Dermis microvascular lymphatic vessel endothelial cell (primary cell): ENCODE measurements around the gene ATP6V0B. TPM values are rescaled to one million over a fixed set of nuclear protein-coding genes. Genes with fewer than 3 reads are reported as not detected.

Experiments
- total RNA-seq: library from RNA; depleted of rRNA; stranded (reverse); fragments of >200 nt; gene quantifications from 2 replicates; pipeline ENCODE4 v1.2.1, GENCODE V29; 2014

Gene ATP6V0B
- total RNA-seq, 1 donor from 2014 or later = 111 TPM

Other genes with a start within 250 kb of the ATP6V0B start
- not detected in 2 replicates for gene ARTN, start 41.2 kb upstream of the ATP6V0B start, total RNA-seq
- 5.5 and 10.9 TPM in 2 replicates for gene IPO13, start 28.0 kb upstream of the ATP6V0B start, total RNA-seq
- gene DPH2, start 5.0 kb upstream of the ATP6V0B start, total RNA-seq = 15.0 and 18.8 TPM in 2 replicates
- 44.0 and 56.8 TPM in 2 replicates for gene B4GALT2, start 4.2 kb downstream of the ATP6V0B start, total RNA-seq
- gene CCDC24, start 16.6 kb downstream of the ATP6V0B start, total RNA-seq = 1.3 and 1.4 TPM in 2 replicates
- 0.13 TPM in 2 replicates for gene SLC6A9, start 56.5 kb downstream of the ATP6V0B start, total RNA-seq
- not detected in 2 replicates for gene KLF17, start 143.9 kb downstream of the ATP6V0B start, total RNA-seq
- not detected in 2 replicates for gene KLF18, start 166.7 kb downstream of the ATP6V0B start, total RNA-seq
- 11.4 and 16.8 TPM in 2 replicates for gene DMAP1, start 238.5 kb downstream of the ATP6V0B start, total RNA-seq